Spinal cord (tissue), 10 donors: ENCODE data around the gene SV2C. TPM values are rescaled to one million over a fixed set of nuclear protein-coding genes. Genes with fewer than 3 reads are reported as not detected.

ENCODE experiments used
- DNase-seq, 6 donors: peaks; one replicate each; pipeline versions ENCODE4 v3.0.0 to v3.0.0-alpha.2; 2013 to 2015; ENCODE audit warnings: low spot score in 6 of 6, low read depth in 4 of 6
- H3K27ac ChIP-seq: one replicate; pipeline ENCODE4 v1.5.1; 2013; ENCODE audit warnings: low read depth, low read length, control low read depth
- H3K27me3 ChIP-seq: one replicate; pipeline ENCODE4 v1.6.1; 2013; ENCODE audit warnings: low read length; ENCODE audit not compliant: control insufficient read depth, insufficient read depth
- H3K36me3 ChIP-seq: one replicate; pipeline ENCODE4 v1.6.1; 2013; ENCODE audit warnings: low read length; ENCODE audit not compliant: control insufficient read depth, insufficient read depth
- H3K4me1 ChIP-seq: one replicate; pipeline ENCODE4 v1.6.1; 2013; ENCODE audit warnings: low read length; ENCODE audit not compliant: control insufficient read depth, insufficient read depth
- H3K4me3 ChIP-seq: one replicate; pipeline ENCODE4 v1.5.1; 2013; ENCODE audit warnings: low read depth, low read length, control low read depth
- H3K9me3 ChIP-seq: one replicate; pipeline ENCODE4 v1.6.1; 2013; ENCODE audit warnings: low read length; ENCODE audit not compliant: control insufficient read depth, insufficient read depth
- WGBS: methylation state at CpG from one replicate; pipeline ENCODE4 v1.1.5; 2013; ENCODE audit warnings: missing lambda C conversion rate; ENCODE audit not compliant: insufficient coverage; 5-methylcytosine and 5-hydroxymethylcytosine counted together
- polyA plus RNA-seq, 2 donors: library from polyadenylated mRNA; unstranded; fragments of 120-200 nt; gene quantifications; one replicate each; pipeline ENCODE4 v1.2.1, GENCODE V29; 2013; ENCODE audit not compliant: insufficient read length in 2 of 2
- total RNA-seq, 2 donors: library from RNA; depleted of rRNA in 1 of 2; stranded (reverse); fragments of 120-200 nt in 1 of 2; fragments of >200 nt in 1 of 2; gene quantifications; one replicate each; pipeline versions ENCODE4 v1.2.3 to v1.2.4, GENCODE V29; 2013 to 2014
- donor health status: healthy.

Gene SV2C
- total and polyA plus RNA-seq, 4 donors: 16.2 to 66.7 (median 40.2) TPM

GRCh38 chr5:76278261-76278789 lies 195.1 kb downstream of the SV2C start:
- DNase-seq: no peak
- Histone ChIP-seq H3K4me1 (no peaks in the 10 kb centered on the region), H3K9me3 (no peaks in the 10 kb centered on the region), H3K4me3 (no peak overlapping the region), H3K36me3 (no peaks in the 10 kb centered on the region), H3K27me3 (no peaks in the 10 kb centered on the region), H3K27ac (no peak overlapping the region)
- 93% methylated on average over 4 of the region's 5 CpGs for WGBS

GRCh38 chr5:76280494-76280893 lies 197.3 kb downstream of the SV2C start:
- no peak overlapping the region for H3K4me3 ChIP-seq
- H3K27me3 ChIP-seq: no peaks in the 10 kb centered on the region
- 93% methylated on average over 14 of the region's 14 CpGs for WGBS
- H3K4me1 ChIP-seq: no peaks in the 10 kb centered on the region
- no peaks in the 10 kb centered on the region for H3K9me3 ChIP-seq
- H3K27ac ChIP-seq: no peak overlapping the region
- H3K36me3 ChIP-seq: no peaks in the 10 kb centered on the region
- no peak for DNase-seq

DNA sequence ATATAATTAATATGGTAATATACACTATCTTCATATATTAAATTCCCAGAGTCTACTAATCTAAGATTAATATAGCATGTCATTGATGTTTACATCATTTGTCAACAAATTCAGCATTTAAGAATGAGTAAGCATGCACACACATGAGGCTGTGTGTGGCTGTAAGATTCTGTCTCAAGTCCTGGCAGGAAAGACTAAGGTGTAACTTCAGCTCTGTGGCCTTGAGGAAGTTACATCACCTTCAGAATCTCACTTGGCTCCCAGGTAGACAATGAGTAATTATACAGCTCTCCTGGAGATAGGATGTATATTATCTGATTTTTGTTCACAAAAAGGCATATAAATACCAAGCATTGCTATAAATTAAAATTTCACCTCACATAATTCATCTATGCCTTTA lies 200.5 kb downstream of the SV2C start:
- no peaks in the 10 kb centered on the region for H3K36me3 ChIP-seq
- no peaks in the 10 kb centered on the region for H3K27me3 ChIP-seq
- no peak overlapping the region for H3K4me3 ChIP-seq
- no peak overlapping the region for H3K27ac ChIP-seq
- no peaks in the 10 kb centered on the region for H3K9me3 ChIP-seq
- H3K4me1 ChIP-seq: no peaks in the 10 kb centered on the region
- DNase-seq: no peak

DNA sequence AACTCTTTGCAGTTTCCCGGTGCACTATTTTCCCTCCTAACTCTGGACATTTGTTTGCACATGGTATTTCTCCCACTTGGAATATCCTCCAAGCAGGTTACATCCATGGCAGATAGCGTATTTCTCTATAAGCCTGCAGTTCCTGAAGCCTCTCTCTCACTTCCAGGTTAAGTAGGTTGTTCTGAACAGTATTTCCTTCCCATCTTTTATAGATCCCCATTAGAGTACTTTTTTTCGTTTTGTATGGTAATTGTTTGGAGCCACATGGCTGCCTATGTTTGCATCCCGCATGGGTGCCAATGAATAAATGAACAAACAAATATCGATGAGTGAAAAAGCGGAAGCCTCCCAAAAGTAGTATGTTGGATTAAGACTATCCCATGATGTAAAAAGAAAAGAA lies 206.5 kb downstream of the SV2C start:
- Histone ChIP-seq H3K4me3 (no peak overlapping the region), H3K27me3 (no peaks in the 10 kb centered on the region), H3K36me3 (no peaks in the 10 kb centered on the region), H3K27ac (no peak overlapping the region), H3K9me3 (no peaks in the 10 kb centered on the region), H3K4me1 (no peaks in the 10 kb centered on the region)
- WGBS: 100% methylated on average over 1 of the region's 6 CpGs
- DNase-seq: no peak

DNA sequence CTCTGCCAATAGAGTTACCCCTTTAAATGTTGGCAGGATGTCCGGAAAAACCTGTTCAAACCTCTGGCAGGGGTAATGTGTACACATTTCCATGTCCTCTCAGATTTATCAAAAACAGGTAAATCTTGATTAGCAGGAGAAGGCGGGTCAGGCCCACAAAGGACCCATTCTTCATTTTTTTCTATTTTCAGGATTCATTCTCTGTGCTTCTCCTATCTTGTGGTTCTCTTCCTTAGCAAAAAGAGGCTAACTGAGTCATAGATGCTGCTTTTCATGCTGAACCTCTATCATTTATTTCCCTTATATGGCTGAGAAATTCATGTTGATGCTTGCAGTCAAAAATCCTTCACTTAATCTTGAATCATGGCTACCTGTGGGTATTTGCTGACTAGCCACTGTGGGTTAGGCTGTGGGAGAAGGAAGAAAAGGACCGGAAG lies 207.2 kb downstream of the SV2C start:
- no peaks in the 10 kb centered on the region for H3K4me1 ChIP-seq
- H3K4me3 ChIP-seq: no peak overlapping the region
- no peaks in the 10 kb centered on the region for H3K36me3 ChIP-seq
- H3K27ac ChIP-seq: no peak overlapping the region
- H3K9me3 ChIP-seq: no peaks in the 10 kb centered on the region
- WGBS: 95% methylated on average over 3 of the region's 3 CpGs
- H3K27me3 ChIP-seq: no peaks in the 10 kb centered on the region
- DNase-seq: no peak

DNA sequence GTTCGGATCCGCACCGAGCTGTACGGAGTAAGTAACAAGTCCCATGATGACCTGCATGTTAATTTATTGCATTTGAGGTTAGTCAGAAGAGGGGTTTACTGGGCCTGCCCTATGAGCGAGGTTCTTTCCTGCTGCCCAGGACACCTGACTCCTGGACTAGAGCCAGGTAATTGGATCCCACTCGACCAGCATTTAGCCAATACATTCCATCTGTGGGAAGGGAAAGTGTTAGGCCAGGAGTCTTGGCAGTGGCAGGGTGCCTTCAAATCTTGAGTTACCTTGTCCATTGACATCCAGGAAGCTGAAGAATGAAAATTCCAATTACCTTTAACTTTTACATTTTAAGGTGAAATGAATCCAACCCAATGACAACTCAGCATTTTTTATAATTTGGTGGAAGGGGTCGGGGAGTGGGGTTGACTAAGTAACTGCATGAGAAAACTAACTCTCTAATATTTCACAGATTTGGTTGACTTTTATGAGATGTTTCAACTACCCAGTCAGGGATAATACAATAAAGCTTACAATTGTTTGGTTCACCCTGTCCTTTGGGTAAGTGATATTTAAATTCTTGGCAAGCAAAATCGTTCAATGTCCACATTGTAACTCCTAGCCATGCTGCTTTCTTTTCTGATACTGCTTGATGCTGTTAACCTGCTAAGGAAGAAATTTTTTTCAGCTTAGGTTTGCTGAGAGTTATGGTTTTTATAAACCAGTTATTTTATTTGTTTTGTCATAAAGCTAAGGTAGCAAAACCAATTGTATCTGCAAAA lies 208.3 kb downstream of the SV2C start:
- no peak for DNase-seq
- H3K36me3 ChIP-seq: no peaks in the 10 kb centered on the region

GRCh38 chr5:76292620-76293322 lies 209.6 kb downstream of the SV2C start:
- no CpG with 5 or more reads among the region's 2 CpGs for WGBS
- DNase-seq: no peak

More for the DNA sequence above, 208.3 kb downstream of the SV2C start:
- H3K4me3 ChIP-seq: no peak overlapping the region
- H3K27me3 ChIP-seq: no peaks in the 10 kb centered on the region
- H3K27ac ChIP-seq: no peak overlapping the region
- no peaks in the 10 kb centered on the region for H3K9me3 ChIP-seq
- H3K4me1 ChIP-seq: no peaks in the 10 kb centered on the region
- WGBS: 91% methylated on average over 4 of the region's 8 CpGs

DNA sequence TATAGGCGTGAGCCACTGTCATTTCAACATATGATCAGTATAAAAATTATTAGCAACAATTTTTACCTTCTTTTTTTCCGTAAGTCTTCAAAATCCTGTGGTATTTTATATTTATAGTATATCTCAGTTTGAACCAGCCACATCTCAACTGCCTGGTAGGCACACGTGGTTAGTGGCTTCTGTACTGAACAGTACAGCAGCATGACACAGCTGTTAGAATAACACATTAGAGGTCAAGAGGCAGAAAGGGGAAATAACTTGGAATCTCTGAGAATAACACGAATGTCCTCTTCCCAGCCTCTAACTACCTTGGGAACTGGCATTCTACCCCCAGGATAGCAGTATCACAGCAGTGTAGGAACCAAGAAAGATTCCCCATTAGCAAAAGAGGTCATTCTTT lies 211.4 kb downstream of the SV2C start:
- H3K4me3 ChIP-seq: no peak overlapping the region
- no peak for DNase-seq
- no peaks in the 10 kb centered on the region for H3K27me3 ChIP-seq
- H3K27ac ChIP-seq: no peak overlapping the region
- no peaks in the 10 kb centered on the region for H3K4me1 ChIP-seq
- H3K36me3 ChIP-seq: no peaks in the 10 kb centered on the region
- H3K9me3 ChIP-seq: no peaks in the 10 kb centered on the region
- no CpG with 5 or more reads among the region's 4 CpGs for WGBS

More at GRCh38 chr5:76292620-76293322, 209.6 kb downstream of the SV2C start:
- Histone ChIP-seq H3K27me3 (no peaks in the 10 kb centered on the region), H3K4me3 (no peak overlapping the region), H3K4me1 (no peaks in the 10 kb centered on the region), H3K36me3 (no peaks in the 10 kb centered on the region), H3K27ac (no peak overlapping the region), H3K9me3 (no peaks in the 10 kb centered on the region)

GRCh38 chr5:76298852-76299251 lies 215.7 kb downstream of the SV2C start:
- H3K27me3 ChIP-seq: no peaks in the 10 kb centered on the region
- no peak overlapping the region for H3K27ac ChIP-seq
- no peaks in the 10 kb centered on the region for H3K36me3 ChIP-seq
- H3K9me3 ChIP-seq: no peaks in the 10 kb centered on the region
- WGBS: no CpG with 5 or more reads among the region's 1 CpG
- no peaks in the 10 kb centered on the region for H3K4me1 ChIP-seq
- no peak overlapping the region for H3K4me3 ChIP-seq
- no peak for DNase-seq

DNA sequence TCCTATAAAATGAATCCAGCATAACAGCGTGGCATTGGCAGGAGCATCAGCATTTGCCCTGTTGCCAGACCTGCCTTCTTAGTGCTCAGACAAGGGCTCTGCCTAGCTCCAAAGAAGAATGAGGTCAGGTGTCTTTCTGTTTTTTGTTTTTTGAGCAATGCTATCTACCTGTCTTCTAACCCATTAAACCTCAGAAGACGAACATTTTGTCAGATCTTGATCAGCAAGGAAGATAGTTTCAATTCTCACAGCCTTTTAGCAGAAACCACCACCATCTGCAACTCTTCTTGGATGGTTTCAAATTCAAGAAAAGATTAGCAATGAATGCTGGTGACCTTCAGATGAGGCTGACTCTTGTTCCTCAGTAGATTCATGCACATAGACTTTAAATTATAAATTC lies 216.4 kb downstream of the SV2C start:
- no CpG with 5 or more reads among the region's 2 CpGs for WGBS
- no peak overlapping the region for H3K4me3 ChIP-seq

More for the DNA sequence above, 216.4 kb downstream of the SV2C start:
- H3K4me1 ChIP-seq: no peaks in the 10 kb centered on the region
- no peaks in the 10 kb centered on the region for H3K9me3 ChIP-seq
- H3K27ac ChIP-seq: no peak overlapping the region
- no peak for DNase-seq
- no peaks in the 10 kb centered on the region for H3K36me3 ChIP-seq
- H3K27me3 ChIP-seq: no peaks in the 10 kb centered on the region
